Fibroblast of lung (primary cell): ENCODE data around the gene PPP3R2.

Experiments used
- EZH2 ChIP-seq: IDR thresholded peaks from 2 replicates; pipeline ENCODE4 v1.5.1; 2012; ENCODE audit warnings: low read length, control low read depth, mild to moderate bottlenecking; ENCODE audit errors: missing control alignments
- TF ChIP-seq, protein P1 (sequence below), 2 donors: IDR thresholded peaks in 1 of 2; conservative IDR thresholded peaks in 1 of 2; 1 replicate in 1 of 2; 2 replicates in 1 of 2; pipeline ENCODE4 v1.5.1; 2011 to 2012; ENCODE audit warnings: low read length in 2 of 2, control low read depth in 1 of 2, inconsistent platforms in 1 of 2, low read depth in 1 of 2, mild to moderate bottlenecking in 1 of 2

- TF ChIP-seq, protein P1, sequence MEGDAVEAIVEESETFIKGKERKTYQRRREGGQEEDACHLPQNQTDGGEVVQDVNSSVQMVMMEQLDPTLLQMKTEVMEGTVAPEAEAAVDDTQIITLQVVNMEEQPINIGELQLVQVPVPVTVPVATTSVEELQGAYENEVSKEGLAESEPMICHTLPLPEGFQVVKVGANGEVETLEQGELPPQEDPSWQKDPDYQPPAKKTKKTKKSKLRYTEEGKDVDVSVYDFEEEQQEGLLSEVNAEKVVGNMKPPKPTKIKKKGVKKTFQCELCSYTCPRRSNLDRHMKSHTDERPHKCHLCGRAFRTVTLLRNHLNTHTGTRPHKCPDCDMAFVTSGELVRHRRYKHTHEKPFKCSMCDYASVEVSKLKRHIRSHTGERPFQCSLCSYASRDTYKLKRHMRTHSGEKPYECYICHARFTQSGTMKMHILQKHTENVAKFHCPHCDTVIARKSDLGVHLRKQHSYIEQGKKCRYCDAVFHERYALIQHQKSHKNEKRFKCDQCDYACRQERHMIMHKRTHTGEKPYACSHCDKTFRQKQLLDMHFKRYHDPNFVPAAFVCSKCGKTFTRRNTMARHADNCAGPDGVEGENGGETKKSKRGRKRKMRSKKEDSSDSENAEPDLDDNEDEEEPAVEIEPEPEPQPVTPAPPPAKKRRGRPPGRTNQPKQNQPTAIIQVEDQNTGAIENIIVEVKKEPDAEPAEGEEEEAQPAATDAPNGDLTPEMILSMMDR (conservative IDR thresholded peaks at IDR 0.05 in 1 of 2, IDR thresholded peaks at IDR 0.05 in 1 of 2; ENCODE audit: low read depth in 1 of 2, low read length in 2 of 2) = no peak
- no peak for TF ChIP-seq EZH2
Observed at GRCh38 chr9:101625876-101626275, 31.1 kb upstream of the PPP3R2 start.
